ENCODE results near the gene IRAK1. TPM values are rescaled to one million over a fixed set of nuclear protein-coding genes. Genes with fewer than 3 reads are reported as not detected.
A peak's percentile ranks its signal among the peaks of the same experiment; 100 is the strongest.

The IRAK1 gene
- total RNA-seq, 1 donor from 2014 or later: 74.2 TPM

DNA sequence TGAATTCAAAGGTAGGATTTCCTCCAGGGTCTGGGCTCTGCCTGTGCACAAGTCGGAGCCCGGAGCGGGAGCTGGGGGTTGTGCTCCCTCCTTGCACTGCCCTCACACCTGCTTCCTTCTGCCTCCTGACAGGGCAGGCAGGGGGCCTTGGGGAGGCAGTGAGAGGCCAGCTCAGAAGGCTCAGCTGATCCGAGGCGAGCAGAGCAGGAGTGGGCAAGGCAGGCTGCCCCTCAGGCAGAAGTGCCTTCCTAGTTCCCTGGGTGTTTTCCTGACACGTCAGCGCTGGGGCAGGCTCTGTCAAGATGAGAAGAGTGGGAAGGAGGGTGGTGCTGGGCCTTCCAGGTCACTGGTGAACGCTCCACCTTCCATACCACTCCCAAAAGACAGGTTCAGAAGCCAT, 5.5 kb upstream of the IRAK1 start:
- Mint-ChIP-seq H3K36me3 (ENCODE audit: unreplicated experiment) (peaks cover 6% of the 10 kb centered on the region), H3K27ac (ENCODE audit: unreplicated experiment) (peak overlapping the region; percentile 67), H3K27me3 (ENCODE audit: unreplicated experiment) (no peaks in the 10 kb centered on the region), H3K4me1 (ENCODE audit: unreplicated experiment) (peaks cover 7% of the 10 kb centered on the region), H3K4me3 (ENCODE audit: unreplicated experiment) (no peak overlapping the region), H3K9me3 (ENCODE audit: unreplicated experiment) (no peaks in the 10 kb centered on the region)
- no peak for DNase-seq (ENCODE audit: extremely low spot score, unreplicated experiment)
- TF ChIP-seq, protein P1, sequence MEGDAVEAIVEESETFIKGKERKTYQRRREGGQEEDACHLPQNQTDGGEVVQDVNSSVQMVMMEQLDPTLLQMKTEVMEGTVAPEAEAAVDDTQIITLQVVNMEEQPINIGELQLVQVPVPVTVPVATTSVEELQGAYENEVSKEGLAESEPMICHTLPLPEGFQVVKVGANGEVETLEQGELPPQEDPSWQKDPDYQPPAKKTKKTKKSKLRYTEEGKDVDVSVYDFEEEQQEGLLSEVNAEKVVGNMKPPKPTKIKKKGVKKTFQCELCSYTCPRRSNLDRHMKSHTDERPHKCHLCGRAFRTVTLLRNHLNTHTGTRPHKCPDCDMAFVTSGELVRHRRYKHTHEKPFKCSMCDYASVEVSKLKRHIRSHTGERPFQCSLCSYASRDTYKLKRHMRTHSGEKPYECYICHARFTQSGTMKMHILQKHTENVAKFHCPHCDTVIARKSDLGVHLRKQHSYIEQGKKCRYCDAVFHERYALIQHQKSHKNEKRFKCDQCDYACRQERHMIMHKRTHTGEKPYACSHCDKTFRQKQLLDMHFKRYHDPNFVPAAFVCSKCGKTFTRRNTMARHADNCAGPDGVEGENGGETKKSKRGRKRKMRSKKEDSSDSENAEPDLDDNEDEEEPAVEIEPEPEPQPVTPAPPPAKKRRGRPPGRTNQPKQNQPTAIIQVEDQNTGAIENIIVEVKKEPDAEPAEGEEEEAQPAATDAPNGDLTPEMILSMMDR (IDR thresholded peaks at IDR 0.05): no peak

DNA sequence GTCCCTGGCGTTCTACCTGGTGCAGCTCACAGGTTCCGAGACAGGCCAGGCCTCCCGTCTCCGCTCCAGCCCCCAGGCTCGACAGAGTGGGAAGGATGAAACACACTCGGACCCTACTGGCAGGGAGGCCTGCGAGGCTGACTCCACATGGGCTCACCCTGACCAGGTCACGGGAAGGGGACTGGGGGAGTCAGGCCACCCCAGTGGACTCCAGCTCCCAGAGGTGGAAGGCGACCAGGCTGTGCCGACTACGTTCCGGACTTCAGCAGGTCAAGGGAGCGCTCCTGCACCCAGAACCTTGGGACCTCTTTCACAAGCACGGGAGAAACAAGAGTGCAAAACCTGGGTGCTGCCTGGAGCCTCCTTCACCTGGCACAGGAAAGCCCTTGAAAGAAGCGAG, 4.6 kb upstream of the IRAK1 start:
- Mint-ChIP-seq H3K27me3 (ENCODE audit: unreplicated experiment) (no peaks in the 10 kb centered on the region), H3K27ac (ENCODE audit: unreplicated experiment) (no peak overlapping the region), H3K9me3 (ENCODE audit: unreplicated experiment) (no peaks in the 10 kb centered on the region), H3K36me3 (ENCODE audit: unreplicated experiment) (peaks cover 4% of the 10 kb centered on the region), H3K4me1 (ENCODE audit: unreplicated experiment) (peaks cover 7% of the 10 kb centered on the region), H3K4me3 (ENCODE audit: unreplicated experiment) (no peak overlapping the region)
- TF ChIP-seq, protein P1 (IDR thresholded peaks at IDR 0.05): no peak
- no peak for DNase-seq (ENCODE audit: extremely low spot score, unreplicated experiment)

DNA sequence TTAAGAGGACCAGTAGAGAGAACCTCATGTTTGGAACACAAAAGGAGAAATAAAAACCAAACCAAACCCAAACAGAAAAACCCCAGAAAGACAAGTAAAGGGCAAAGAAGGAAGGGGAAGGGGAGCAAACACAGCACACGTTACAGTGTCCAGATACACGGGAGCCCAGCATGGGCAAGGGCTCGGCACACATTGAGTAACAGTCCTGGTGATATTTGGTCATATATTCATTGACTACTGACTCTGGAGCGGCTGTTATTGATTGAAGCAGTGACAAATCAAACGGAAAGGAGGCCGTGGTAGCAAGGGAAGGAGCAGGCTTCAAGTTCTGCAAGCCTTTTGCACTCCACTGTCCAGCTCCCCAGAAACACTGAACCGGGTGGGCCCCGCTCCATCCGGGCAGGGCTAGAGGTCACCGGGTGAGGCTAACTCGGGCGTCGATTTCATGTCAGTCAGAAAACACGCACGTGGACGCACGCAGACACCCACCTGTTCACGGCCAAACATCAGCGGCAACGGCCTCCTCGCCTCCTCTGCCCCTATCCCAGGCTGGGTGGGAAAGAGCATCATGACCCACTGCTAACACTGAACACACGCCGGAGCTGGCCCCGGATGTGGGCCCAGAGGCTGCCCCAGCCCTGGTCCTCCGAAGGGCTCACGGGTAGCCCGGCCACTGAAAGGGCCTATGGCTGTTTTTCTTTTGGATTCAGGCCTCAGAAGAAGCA, 3.7 kb upstream of the IRAK1 start:
- Mint-ChIP-seq H3K4me3 (ENCODE audit: unreplicated experiment) (no peak overlapping the region), H3K27ac (ENCODE audit: unreplicated experiment) (no peak overlapping the region), H3K4me1 (ENCODE audit: unreplicated experiment) (peaks cover 10% of the 10 kb centered on the region), H3K27me3 (ENCODE audit: unreplicated experiment) (no peaks in the 10 kb centered on the region), H3K9me3 (ENCODE audit: unreplicated experiment) (no peaks in the 10 kb centered on the region), H3K36me3 (ENCODE audit: unreplicated experiment) (no peaks in the 10 kb centered on the region)
- no peak for DNase-seq (ENCODE audit: extremely low spot score, unreplicated experiment)
- TF ChIP-seq, protein P1 (IDR thresholded peaks at IDR 0.05): no peak

DNA sequence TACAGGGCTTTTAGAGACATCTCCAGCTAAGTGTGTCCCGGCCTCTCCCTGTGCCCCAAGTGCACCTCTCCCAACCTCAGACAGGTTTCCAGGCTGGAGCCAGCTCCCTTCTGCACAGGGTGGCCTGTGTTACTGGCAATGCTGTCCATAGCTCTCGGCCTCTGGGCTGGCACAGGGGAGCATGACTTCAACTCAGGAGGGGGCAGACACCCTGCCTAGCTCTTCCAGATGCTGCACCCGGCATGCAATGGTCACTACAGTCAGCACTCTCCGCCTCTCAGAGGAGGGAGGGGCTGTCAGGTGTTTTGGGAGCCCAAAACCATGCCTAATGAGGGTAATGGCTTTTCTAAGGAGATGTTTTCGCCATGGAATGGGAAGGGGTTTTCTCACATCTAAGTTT, 2.4 kb upstream of the IRAK1 start:
- DNase-seq (ENCODE audit: extremely low spot score, unreplicated experiment): no peak

DNA sequence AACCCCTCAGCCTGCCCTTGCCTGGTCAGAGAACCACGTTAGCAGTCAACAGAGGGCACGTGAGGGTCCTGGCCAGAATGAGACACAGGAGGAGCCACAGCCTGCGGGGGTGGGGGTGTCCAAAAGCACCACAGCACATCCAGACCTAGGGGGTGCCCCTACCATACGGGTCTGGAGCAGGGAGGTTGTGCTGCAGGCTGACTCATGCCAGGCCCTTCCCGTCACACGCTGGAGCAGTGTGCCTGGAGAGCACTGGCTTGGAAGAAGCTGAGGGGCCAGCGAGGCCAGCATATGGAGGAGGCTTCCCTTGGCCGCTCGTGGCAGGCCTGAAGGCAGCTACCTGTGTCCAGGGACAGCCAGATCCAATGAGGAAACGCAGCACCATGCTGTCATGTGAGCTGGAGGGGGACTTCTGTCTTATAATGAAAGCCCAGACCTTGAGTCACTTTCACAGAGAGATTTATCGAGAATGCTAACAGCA, 1.5 kb upstream of the IRAK1 start:
- H3K27me3 Mint-ChIP-seq (ENCODE audit: unreplicated experiment): no peaks in the 10 kb centered on the region
- H3K4me3 Mint-ChIP-seq (ENCODE audit: unreplicated experiment): no peak overlapping the region
- no peaks in the 10 kb centered on the region for H3K36me3 Mint-ChIP-seq (ENCODE audit: unreplicated experiment)
- H3K9me3 Mint-ChIP-seq (ENCODE audit: unreplicated experiment): no peaks in the 10 kb centered on the region
- peak overlapping the region; percentile 71 for H3K27ac Mint-ChIP-seq (ENCODE audit: unreplicated experiment)
- DNase-seq (ENCODE audit: extremely low spot score, unreplicated experiment): no peak
- TF ChIP-seq, protein P1 (IDR thresholded peaks at IDR 0.05): no peak
- peaks cover 10% of the 10 kb centered on the region for H3K4me1 Mint-ChIP-seq (ENCODE audit: unreplicated experiment)

More for the DNA sequence above, 2.4 kb upstream of the IRAK1 start:
- H3K27ac Mint-ChIP-seq (ENCODE audit: unreplicated experiment): no peak overlapping the region
- no peak overlapping the region for H3K4me3 Mint-ChIP-seq (ENCODE audit: unreplicated experiment)
- H3K4me1 Mint-ChIP-seq (ENCODE audit: unreplicated experiment): peaks cover 10% of the 10 kb centered on the region
- TF ChIP-seq, protein P1 (IDR thresholded peaks at IDR 0.05): no peak
- H3K27me3 Mint-ChIP-seq (ENCODE audit: unreplicated experiment): no peaks in the 10 kb centered on the region
- H3K36me3 Mint-ChIP-seq (ENCODE audit: unreplicated experiment): no peaks in the 10 kb centered on the region
- no peaks in the 10 kb centered on the region for H3K9me3 Mint-ChIP-seq (ENCODE audit: unreplicated experiment)
